Breast epithelium (tissue), 3 donors: ENCODE data around the gene SKOR2.

Experiments used
- CTCF ChIP-seq, 3 donors: fragments of 450-650 bp; IDR thresholded peaks; one replicate each; pipeline ENCODE4 v1.5.1; 2016 to 2017; ENCODE audit warnings: antibody characterized with exemption in 3 of 3, mild to moderate bottlenecking in 3 of 3, moderate library complexity in 3 of 3
- POLR2AphosphoS5 ChIP-seq, 3 donors: sonication (generic); formaldehyde crosslinking; IDR thresholded peaks; one replicate each; pipeline ENCODE4 v1.6.1; 2017; ENCODE audit warnings: antibody characterized with exemption in 3 of 3

DNA sequence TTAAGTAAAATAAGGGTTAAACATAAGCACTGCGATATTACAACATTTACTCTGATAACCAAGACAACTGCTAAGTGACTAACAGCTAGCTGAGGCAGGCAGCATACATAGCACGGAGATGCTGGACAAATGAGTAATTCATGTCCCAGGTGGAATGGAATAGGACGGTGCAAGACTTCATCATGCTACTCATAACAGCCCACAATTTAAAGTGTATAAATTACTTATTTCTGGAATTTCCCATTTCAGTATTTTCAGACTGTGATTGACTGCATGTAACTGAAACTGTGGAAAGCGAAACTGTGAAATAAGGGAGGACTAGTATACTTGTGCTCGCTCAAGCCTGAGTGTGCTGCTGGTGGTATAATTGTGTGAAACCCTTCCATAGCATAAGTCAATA, 88.2 kb downstream of the SKOR2 start:
- TF ChIP-seq CTCF (IDR thresholded peaks at IDR 0.05) (no peak), POLR2AphosphoS5 (IDR thresholded peaks at IDR 0.05) (no peak)
